ENCODE measurements around the gene SNRPB. TPM values are rescaled to one million over a fixed set of nuclear protein-coding genes. Genes with fewer than 3 reads are reported as not detected.

Gene SNRPB
- total and polyA plus RNA-seq, 4 experiments from 2014 or later = 96.2 to 264 (median 171) TPM

DNA sequence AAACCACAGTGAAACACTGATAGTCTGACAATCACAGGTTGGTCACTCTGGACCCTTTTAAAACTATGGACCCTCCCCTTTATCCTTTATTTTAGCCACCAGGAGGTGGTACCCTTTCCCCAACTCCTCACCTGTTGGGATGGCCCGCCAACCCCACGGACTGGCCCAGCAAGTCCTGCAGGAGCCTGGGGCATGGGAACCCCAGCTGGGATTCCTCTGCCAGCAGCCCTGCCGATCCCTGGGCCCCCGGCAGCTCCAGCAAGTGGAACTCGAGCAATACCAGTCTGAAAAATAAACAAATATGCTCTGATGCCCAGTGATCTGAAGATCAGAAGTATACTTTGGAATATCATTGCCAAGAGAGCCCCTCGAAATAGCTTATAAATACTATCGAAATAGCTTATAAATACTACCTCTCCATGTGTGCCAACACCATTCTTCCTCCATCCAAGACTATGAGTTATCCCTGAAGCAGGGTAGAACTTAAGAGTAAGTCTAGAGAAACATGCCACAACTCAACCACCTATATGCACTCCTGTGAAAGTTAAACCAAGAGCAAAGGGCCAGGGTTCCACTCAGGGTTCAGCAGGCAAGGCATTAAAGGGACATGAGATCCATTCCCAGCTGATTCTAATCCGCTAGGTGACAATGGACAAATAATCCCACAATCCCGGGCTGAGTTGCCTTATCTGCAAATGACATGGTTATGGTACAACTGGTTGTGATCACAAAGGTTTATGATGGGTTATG lies 6.8 kb downstream of the SNRPB start:
- no peak overlapping the region for H3K4me3 Mint-ChIP-seq
- H3K4me1 Mint-ChIP-seq = peaks cover 12 to 17% (median 14%) of the 10 kb centered on the region in 4 donors
- no peaks in the 10 kb centered on the region for H3K9me3 ChIP-seq (ENCODE audit: control insufficient read depth in 1 of 2, low read length in 2 of 2)
- peaks cover 14% of the 10 kb centered on the region for H3K4me1 ChIP-seq (ENCODE audit: insufficient read depth, low read length)
- no peak overlapping the region for H3K4me3 ChIP-seq (ENCODE audit: low read length in 2 of 2)
- H3K36me3 ChIP-seq (ENCODE audit: insufficient read depth, low read length) = peaks cover 93% of the 10 kb centered on the region
- CTCF ChIA-PET (ENCODE audit: partially characterized antibody) = interaction anchor here (1.3 to 3.4 kb wide), 2 partner anchors 11 to 58 kb away, joined by 4 to 15 read pairs; no protein-coding TSS in a partner anchor
- no peaks in the 10 kb centered on the region for H3K27me3 Mint-ChIP-seq
- intact Hi-C loops (cut with micrococcal nuclease) = no loop called here
- POLR2A ChIA-PET (ENCODE audit: partially characterized antibody) = no interaction called here
- no peaks in the 10 kb centered on the region for H3K27me3 ChIP-seq (ENCODE audit: insufficient read depth, low read length)
- H3K27ac ChIP-seq (ENCODE audit: low read depth, low read length) = no peak overlapping the region
- no peaks in the 10 kb centered on the region for H3K9me3 Mint-ChIP-seq
- no peak overlapping the region for H3K27ac Mint-ChIP-seq
- no peak for DNase-seq
- H3K36me3 Mint-ChIP-seq = peaks cover 71 to 91% of the 10 kb centered on the region in 2 donors

GRCh38 chr20:2462484-2462883 lies 8.1 kb downstream of the SNRPB start:
- CTCF ChIA-PET (ENCODE audit: partially characterized antibody) = interaction anchor here (3.4 kb wide), 1 partner anchor 9 kb away, joined by 15 read pairs; no protein-coding TSS in a partner anchor
- Histone ChIP-seq H3K27me3 (ENCODE audit: insufficient read depth, low read length) (no peaks in the 10 kb centered on the region), H3K9me3 (ENCODE audit: control insufficient read depth in 1 of 2, low read length in 2 of 2) (no peaks in the 10 kb centered on the region), H3K4me1 (ENCODE audit: insufficient read depth, low read length) (peaks cover 3% of the 10 kb centered on the region), H3K27ac (ENCODE audit: low read depth, low read length) (no peak overlapping the region), H3K36me3 (ENCODE audit: insufficient read depth, low read length) (peaks cover 84% of the 10 kb centered on the region), H3K4me3 (ENCODE audit: low read length in 2 of 2) (no peak overlapping the region)
- Mint-ChIP-seq H3K27me3 (no peaks in the 10 kb centered on the region), H3K9me3 (no peaks in the 10 kb centered on the region), H3K36me3 (peaks cover 68 to 87% of the 10 kb centered on the region in 2 donors), H3K27ac (peak overlapping the region in 1 of 7 donors; percentile 60), H3K4me1 (peaks cover 2 to 6% (median 3%) of the 10 kb centered on the region in 4 donors), H3K4me3 (no peak overlapping the region)
- intact Hi-C loops (cut with micrococcal nuclease) = no loop called here
- no peak for DNase-seq
- POLR2A ChIA-PET (ENCODE audit: partially characterized antibody) = no interaction called here

DNA sequence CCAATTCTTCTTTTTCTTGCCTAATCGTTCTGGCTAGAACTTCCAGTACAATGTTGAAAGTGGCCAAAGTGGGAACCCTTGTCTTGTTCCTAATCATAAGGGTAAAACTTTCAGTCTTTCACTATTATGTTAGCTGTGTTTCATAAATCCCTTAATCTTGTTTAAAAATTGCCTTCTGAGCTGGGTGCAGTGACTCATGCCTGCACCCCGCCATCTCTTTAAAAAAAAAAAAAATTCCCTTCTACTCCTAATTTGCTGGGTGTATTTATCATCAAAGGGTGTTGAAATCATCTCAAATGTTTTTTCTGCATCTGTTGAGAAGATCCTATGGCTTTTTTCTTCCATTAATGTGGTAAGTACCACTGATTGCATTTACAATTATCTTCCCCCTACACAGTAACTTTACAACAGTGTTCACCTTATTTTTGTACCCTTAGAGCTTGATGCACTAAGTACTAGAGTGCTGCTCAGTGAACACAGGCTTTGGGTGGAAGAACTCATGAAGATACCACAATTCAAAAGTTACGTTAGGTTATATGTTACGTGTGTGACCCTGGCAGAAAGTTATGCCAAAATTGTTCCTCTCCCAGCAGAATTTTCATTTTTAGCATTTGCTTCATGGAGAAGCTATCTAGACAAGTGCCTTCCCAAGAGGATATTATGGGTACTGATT lies 9.7 kb downstream of the SNRPB start:
- POLR2A ChIA-PET (ENCODE audit: partially characterized antibody) = interaction anchor here (0.5 to 3.4 kb wide), 2 partner anchors 8 to 9 kb away, joined by 3 to 25 read pairs; partner anchors contain the start of gene SNRPB

GRCh38 chr20:2459981-2460751 lies 10.4 kb downstream of the SNRPB start:
- peaks cover 53 to 71% of the 10 kb centered on the region in 2 donors for H3K36me3 Mint-ChIP-seq
- ChIA-PET POLR2A (ENCODE audit: partially characterized antibody) (interaction anchor here (3.4 kb wide), 1 partner anchor 10 kb away, joined by 25 read pairs; the partner anchor contains the start of gene SNRPB), CTCF (ENCODE audit: partially characterized antibody) (interaction anchor here (1.9 to 3.4 kb wide), 2 partner anchors 7 to 62 kb away, joined by 6 to 15 read pairs; no protein-coding TSS in a partner anchor)
- H3K4me3 Mint-ChIP-seq = no peak overlapping the region
- intact Hi-C loops (cut with micrococcal nuclease) = no loop called here
- H3K4me1 ChIP-seq (ENCODE audit: insufficient read depth, low read length) = no peaks in the 10 kb centered on the region
- H3K27ac ChIP-seq (ENCODE audit: low read depth, low read length) = no peak overlapping the region
- H3K9me3 ChIP-seq (ENCODE audit: control insufficient read depth in 1 of 2, low read length in 2 of 2) = no peaks in the 10 kb centered on the region
- DNase-seq = no peak
- peaks cover 61% of the 10 kb centered on the region for H3K36me3 ChIP-seq (ENCODE audit: insufficient read depth, low read length)
- H3K4me1 Mint-ChIP-seq = no peaks in the 10 kb centered on the region
- H3K27me3 Mint-ChIP-seq = no peaks in the 10 kb centered on the region
- no peak overlapping the region for H3K27ac Mint-ChIP-seq
- H3K27me3 ChIP-seq (ENCODE audit: insufficient read depth, low read length) = no peaks in the 10 kb centered on the region
- no peak overlapping the region for H3K4me3 ChIP-seq (ENCODE audit: low read length in 2 of 2)
- no peaks in the 10 kb centered on the region for H3K9me3 Mint-ChIP-seq

More for the DNA sequence above, 9.7 kb downstream of the SNRPB start:
- H3K27ac ChIP-seq (ENCODE audit: low read depth, low read length) = no peak overlapping the region
- H3K27me3 Mint-ChIP-seq = no peaks in the 10 kb centered on the region
- no peaks in the 10 kb centered on the region for H3K27me3 ChIP-seq (ENCODE audit: insufficient read depth, low read length)
- no peaks in the 10 kb centered on the region for H3K4me1 ChIP-seq (ENCODE audit: insufficient read depth, low read length)
- no peaks in the 10 kb centered on the region for H3K4me1 Mint-ChIP-seq
- no peak overlapping the region for H3K4me3 Mint-ChIP-seq
- DNase-seq = no peak
- H3K27ac Mint-ChIP-seq = no peak overlapping the region
- CTCF ChIA-PET (ENCODE audit: partially characterized antibody) = interaction anchor here (1.9 to 3.4 kb wide), 2 partner anchors 8 to 61 kb away, joined by 6 to 15 read pairs; no protein-coding TSS in a partner anchor
- no peak overlapping the region for H3K4me3 ChIP-seq (ENCODE audit: low read length in 2 of 2)
- no peaks in the 10 kb centered on the region for H3K9me3 Mint-ChIP-seq
- H3K36me3 ChIP-seq (ENCODE audit: insufficient read depth, low read length) = peaks cover 68% of the 10 kb centered on the region
- no peaks in the 10 kb centered on the region for H3K9me3 ChIP-seq (ENCODE audit: control insufficient read depth in 1 of 2, low read length in 2 of 2)
- intact Hi-C loops (cut with micrococcal nuclease) = no loop called here
- peaks cover 61 to 78% of the 10 kb centered on the region in 2 donors for H3K36me3 Mint-ChIP-seq

DNA sequence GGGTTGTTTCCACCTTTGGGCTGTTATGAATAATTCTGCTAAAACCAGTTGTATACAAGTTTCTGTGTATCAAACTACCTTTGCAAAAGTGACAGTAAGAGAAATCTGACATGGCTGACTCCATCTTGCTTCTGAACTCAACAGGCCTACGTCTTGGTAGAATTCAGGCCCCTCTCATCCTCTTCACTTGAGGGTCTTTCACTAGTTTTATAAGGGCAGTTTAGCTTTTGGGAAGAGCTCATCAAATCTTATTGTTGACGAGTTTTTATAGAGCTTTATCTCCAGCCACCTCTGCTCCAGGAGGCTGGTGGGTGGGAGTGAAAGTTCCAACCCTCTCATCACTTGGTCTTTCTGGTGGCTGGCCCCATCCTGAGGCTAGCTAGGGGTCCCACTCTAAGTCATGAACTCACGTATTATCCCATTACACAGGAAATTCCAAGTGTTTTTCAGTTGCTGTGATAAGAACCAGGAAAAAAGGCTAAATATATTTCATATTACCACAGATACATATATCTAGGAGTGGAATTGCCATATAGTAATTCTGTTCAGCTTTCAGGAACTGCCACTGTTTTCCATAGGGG lies 11.6 kb downstream of the SNRPB start:
- ChIA-PET CTCF (ENCODE audit: partially characterized antibody) (no interaction called here), POLR2A (ENCODE audit: partially characterized antibody) (interaction anchor here (3.4 kb wide), 1 partner anchor 11 kb away, joined by 25 read pairs; the partner anchor contains the start of gene SNRPB)
- Histone ChIP-seq H3K27me3 (ENCODE audit: insufficient read depth, low read length) (no peaks in the 10 kb centered on the region), H3K27ac (ENCODE audit: low read depth, low read length) (no peak overlapping the region), H3K9me3 (ENCODE audit: control insufficient read depth in 1 of 2, low read length in 2 of 2) (no peaks in the 10 kb centered on the region), H3K4me1 (ENCODE audit: insufficient read depth, low read length) (no peaks in the 10 kb centered on the region), H3K4me3 (ENCODE audit: low read length in 2 of 2) (no peak overlapping the region), H3K36me3 (ENCODE audit: insufficient read depth, low read length) (peaks cover 49% of the 10 kb centered on the region)
- no peak for DNase-seq
- H3K4me1 Mint-ChIP-seq = no peaks in the 10 kb centered on the region
- H3K4me3 Mint-ChIP-seq = no peak overlapping the region
- peaks cover 42 to 61% of the 10 kb centered on the region in 2 donors for H3K36me3 Mint-ChIP-seq
- H3K9me3 Mint-ChIP-seq = no peaks in the 10 kb centered on the region
- peak overlapping the region in 1 of 7 donors; percentile 25 for H3K27ac Mint-ChIP-seq
- intact Hi-C loops (cut with micrococcal nuclease) = no loop called here
- H3K27me3 Mint-ChIP-seq = no peaks in the 10 kb centered on the region

DNA sequence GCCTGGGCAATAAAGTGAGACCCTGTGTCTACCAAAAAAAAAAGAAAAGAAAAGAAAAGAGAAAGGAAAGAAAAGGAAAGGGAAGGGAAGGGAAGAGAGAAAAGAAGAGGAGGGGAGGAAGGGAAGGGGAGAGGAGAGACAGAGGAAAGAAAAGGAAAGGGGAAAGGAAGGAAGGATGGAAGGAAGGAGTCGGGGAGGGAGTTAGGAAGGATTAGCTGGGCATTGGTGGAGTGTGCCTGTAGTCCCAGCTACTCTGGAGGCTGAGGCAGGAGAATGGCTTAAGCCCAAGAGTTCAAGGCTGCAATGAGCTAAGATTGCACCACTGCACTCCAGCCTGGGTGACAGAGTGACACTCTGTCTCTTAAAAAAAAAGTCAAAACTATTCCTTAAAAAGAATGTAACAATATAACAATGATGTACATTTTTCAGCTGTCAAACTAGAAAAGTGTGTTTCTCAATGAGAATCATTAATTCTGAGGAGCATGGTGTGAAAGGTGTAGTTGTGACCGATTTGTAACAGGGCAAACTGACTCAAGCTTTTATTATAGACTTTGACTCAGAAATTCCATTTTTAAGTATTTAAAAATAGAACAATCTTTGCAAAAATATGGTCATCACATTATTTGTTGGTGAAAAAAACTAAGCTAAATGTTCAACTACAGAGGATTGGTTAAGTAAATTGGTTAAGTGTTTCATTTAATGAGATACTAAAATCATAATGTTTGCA lies 14.7 kb downstream of the SNRPB start:
- ChIA-PET POLR2A (ENCODE audit: partially characterized antibody) (interaction anchor here (0.9 kb wide), 1 partner anchor 13 kb away, joined by 3 read pairs; no protein-coding TSS in a partner anchor), CTCF (ENCODE audit: partially characterized antibody) (interaction anchor here (0.7 to 2.0 kb wide), 7 partner anchors 10 to 248 kb away, joined by 3 to 10 read pairs (median 6); no protein-coding TSS in a partner anchor)
- no peaks in the 10 kb centered on the region for H3K9me3 Mint-ChIP-seq
- no peak overlapping the region for H3K4me3 Mint-ChIP-seq
- peaks cover 0 to 1% (median under 1%) of the 10 kb centered on the region in 4 donors for H3K4me1 Mint-ChIP-seq
- no peaks in the 10 kb centered on the region for H3K27me3 Mint-ChIP-seq
- Histone ChIP-seq H3K27me3 (ENCODE audit: insufficient read depth, low read length) (no peaks in the 10 kb centered on the region), H3K27ac (ENCODE audit: low read depth, low read length) (no peak overlapping the region), H3K9me3 (ENCODE audit: control insufficient read depth in 1 of 2, low read length in 2 of 2) (no peaks in the 10 kb centered on the region), H3K4me1 (ENCODE audit: insufficient read depth, low read length) (no peaks in the 10 kb centered on the region), H3K36me3 (ENCODE audit: insufficient read depth, low read length) (peaks cover 19% of the 10 kb centered on the region), H3K4me3 (ENCODE audit: low read length in 2 of 2) (no peak overlapping the region)
- intact Hi-C loops (cut with micrococcal nuclease) = no loop called here
- H3K36me3 Mint-ChIP-seq = peaks cover 17 to 30% of the 10 kb centered on the region in 2 donors
- DNase-seq = no peak
- peak overlapping the region in 1 of 7 donors; percentile 81 for H3K27ac Mint-ChIP-seq
